GM12872 (cell line): ENCODE results near the gene PIK3R3.

ENCODE experiments used
- TF ChIP-seq, protein P1 (sequence below): IDR thresholded peaks from 3 replicates; pipeline ENCODE4 v1.5.1; 2011; ENCODE audit warnings: low read depth, mild to moderate bottlenecking, low read length, moderate library complexity; ENCODE audit not compliant: insufficient read depth

Gene PIK3R3

DNA sequence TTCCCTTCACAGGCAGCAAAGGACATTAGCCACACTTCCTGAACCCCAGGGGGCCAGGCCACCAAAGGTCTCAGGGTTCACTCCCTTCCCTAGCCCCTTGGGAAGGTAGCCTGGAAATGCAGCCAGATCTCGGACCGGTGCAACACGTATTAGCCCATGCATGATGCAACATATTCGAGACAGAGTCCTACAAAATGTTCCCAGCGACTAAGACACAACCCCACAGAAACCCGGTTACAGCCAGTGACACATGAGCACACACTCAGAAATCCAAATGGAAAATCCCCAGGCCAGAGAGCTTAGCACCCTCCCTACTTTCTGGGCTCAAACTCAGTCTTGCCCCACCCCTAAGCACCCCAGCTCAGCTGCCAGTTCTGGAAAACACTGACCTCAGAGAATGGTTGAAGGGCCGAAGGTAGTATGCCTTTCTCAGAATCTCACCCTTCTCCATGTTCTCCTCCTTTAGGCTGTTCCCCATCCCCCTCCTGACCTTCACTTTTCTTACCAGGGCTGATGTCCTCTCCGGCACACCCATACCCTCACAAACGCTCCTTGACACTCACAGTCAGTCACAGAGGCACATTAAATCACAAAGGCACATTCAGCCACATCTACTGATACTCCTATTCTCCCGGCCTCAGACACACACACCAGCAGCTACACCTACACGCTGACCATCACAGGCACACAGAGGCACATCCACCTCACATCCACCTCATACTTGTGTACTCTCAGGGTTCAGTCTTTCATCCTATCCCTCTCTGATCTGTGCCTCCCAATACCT is 42.2 kb upstream of the PIK3R3 start, which contains the start of gene TSPAN1:
TSS of gene TSPAN1 (plus strand) at position 640 of the 784 bp plus-strand sequence. CDS start 6,021 bp downstream, outside the sequence.
- TF ChIP-seq, protein P1, sequence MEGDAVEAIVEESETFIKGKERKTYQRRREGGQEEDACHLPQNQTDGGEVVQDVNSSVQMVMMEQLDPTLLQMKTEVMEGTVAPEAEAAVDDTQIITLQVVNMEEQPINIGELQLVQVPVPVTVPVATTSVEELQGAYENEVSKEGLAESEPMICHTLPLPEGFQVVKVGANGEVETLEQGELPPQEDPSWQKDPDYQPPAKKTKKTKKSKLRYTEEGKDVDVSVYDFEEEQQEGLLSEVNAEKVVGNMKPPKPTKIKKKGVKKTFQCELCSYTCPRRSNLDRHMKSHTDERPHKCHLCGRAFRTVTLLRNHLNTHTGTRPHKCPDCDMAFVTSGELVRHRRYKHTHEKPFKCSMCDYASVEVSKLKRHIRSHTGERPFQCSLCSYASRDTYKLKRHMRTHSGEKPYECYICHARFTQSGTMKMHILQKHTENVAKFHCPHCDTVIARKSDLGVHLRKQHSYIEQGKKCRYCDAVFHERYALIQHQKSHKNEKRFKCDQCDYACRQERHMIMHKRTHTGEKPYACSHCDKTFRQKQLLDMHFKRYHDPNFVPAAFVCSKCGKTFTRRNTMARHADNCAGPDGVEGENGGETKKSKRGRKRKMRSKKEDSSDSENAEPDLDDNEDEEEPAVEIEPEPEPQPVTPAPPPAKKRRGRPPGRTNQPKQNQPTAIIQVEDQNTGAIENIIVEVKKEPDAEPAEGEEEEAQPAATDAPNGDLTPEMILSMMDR, result no peak

GRCh38 chr1:46173361-46173856 is 41.0 kb upstream of the PIK3R3 start:
- TF ChIP-seq, protein P1, result no peak

GRCh38 chr1:46172321-46172720 is 39.9 kb upstream of the PIK3R3 start:
- TF ChIP-seq, protein P1, result no peak

DNA sequence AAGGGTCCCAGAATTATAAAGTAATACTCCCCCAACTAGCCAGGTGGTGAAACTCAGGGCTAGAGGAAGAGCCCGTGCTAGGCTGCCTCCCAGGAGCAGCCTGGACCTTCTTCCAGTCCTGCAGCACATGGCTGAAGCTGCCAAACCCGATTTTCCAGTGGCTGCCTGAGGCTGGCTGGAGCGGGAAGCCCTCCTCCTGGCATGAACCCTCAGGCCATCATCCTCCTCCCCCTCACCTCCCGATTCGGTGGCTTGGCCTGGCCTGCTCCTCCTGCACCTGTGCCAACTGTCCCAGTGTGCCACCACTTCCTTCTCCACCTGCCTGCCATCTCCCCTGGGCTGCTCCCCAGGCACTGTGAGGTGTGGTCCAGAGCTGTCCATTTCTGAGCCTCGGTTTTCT is 39.4 kb upstream of the PIK3R3 start:
- TF ChIP-seq, protein P1, result no peak

DNA sequence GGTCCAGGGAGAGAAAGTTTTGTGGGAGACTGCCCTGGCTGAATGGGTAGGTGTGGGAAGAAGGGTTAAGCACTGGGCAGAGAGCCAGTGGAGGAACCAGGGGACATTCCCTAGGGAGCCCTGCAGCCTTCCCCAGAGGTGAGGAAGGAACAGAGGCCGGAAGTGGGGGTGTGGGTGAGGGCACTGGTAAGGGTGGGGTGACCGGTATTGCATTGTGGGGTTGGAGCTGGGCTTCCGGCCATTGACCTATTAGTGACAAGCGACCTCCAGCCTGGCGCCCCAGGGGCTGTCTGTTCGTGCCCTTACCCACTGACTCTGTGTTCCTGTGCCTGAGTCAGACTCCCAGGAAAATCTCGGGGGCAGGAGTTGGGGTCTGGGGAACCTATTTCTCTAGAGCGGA is 38.9 kb upstream of the PIK3R3 start:
- TF ChIP-seq, protein P1, result no peak

- TF ChIP-seq, protein P1, result no peak
These were observed 37.5 kb upstream of the PIK3R3 start for GRCh38 chr1:46169811-46170454.

- TF ChIP-seq, protein P1, result no peak
These were observed 36.0 kb upstream of the PIK3R3 start for GRCh38 chr1:46168477-46168876.
